Neuronal stem cell (in vitro differentiated cells): Measurements from ENCODE around the gene C1GALT1C1L.
"Not testable (repeated sequence)": the region's sequence is repeated elsewhere in the genome, so short reads cannot be mapped to it uniquely, and the experiment has no call there.

ENCODE experiments used
- DNase-seq: peaks from one replicate; pipeline ENCODE4 v3.0.0-alpha.2; 2013; ENCODE audit warnings: low spot score
- H2AFZ ChIP-seq: one replicate; pipeline ENCODE4 v1.6.1; 2013; ENCODE audit warnings: mild to moderate bottlenecking, low read length, inconsistent platforms
- H2AK5ac ChIP-seq: 2 replicates; pipeline ENCODE4 v1.6.1; 2013; ENCODE audit warnings: low read depth, mild to moderate bottlenecking, inconsistent platforms, low read length, moderate library complexity, mixed read lengths
- H2BK120ac ChIP-seq: 2 replicates; pipeline ENCODE4 v1.6.1; 2013; ENCODE audit warnings: low read depth, mild to moderate bottlenecking, inconsistent platforms, low read length, moderate library complexity, mixed read lengths
- H2BK12ac ChIP-seq: one replicate; pipeline ENCODE4 v1.6.1; 2013; ENCODE audit warnings: low read length, inconsistent platforms
- H2BK15ac ChIP-seq: 2 replicates; pipeline ENCODE4 v1.6.1; 2013; ENCODE audit warnings: mild to moderate bottlenecking, low read length, inconsistent platforms, mixed read lengths
- H2BK5ac ChIP-seq: one replicate; pipeline ENCODE4 v1.6.1; 2013; ENCODE audit warnings: inconsistent platforms, mild to moderate bottlenecking, low read length, moderate library complexity
- H3K14ac ChIP-seq: one replicate; pipeline ENCODE4 v1.6.1; 2013; ENCODE audit warnings: low read length, inconsistent platforms
- H3K18ac ChIP-seq: 2 replicates; pipeline ENCODE4 v1.6.1; 2013; ENCODE audit warnings: low read length, inconsistent platforms
- H3K23ac ChIP-seq: 2 replicates; pipeline ENCODE4 v1.6.1; 2013; ENCODE audit warnings: low read depth, mild to moderate bottlenecking, mixed read lengths, low read length, inconsistent platforms; ENCODE audit not compliant: poor library complexity
- H3K27ac ChIP-seq: replicated peaks from 3 replicates; pipeline ENCODE4 v1.5.1; 2013; ENCODE audit warnings: low read length, inconsistent platforms
- H3K27me3 ChIP-seq, 3 experiments: 2 replicates each; pipeline ENCODE4 v1.6.1; 2013; ENCODE audit warnings: low read length in 3 of 3, mild to moderate bottlenecking in 2 of 3, inconsistent platforms in 1 of 3, low read depth in 1 of 3, mixed read lengths in 1 of 3, moderate library complexity in 1 of 3; ENCODE audit not compliant: control insufficient read depth in 3 of 3, insufficient read depth in 3 of 3
- H3K36me3 ChIP-seq, 2 donors: replicated peaks in 1 of 2; 2 replicates each; pipeline ENCODE4 v1.6.1; 2013; ENCODE audit warnings: low read length in 2 of 2; ENCODE audit not compliant: control insufficient read depth in 2 of 2, insufficient read depth in 2 of 2
- H3K4ac ChIP-seq: 2 replicates; pipeline ENCODE4 v1.6.1; 2013; ENCODE audit warnings: inconsistent platforms, mild to moderate bottlenecking, low read length, moderate library complexity
- H3K4me1 ChIP-seq, 2 donors: 1 replicate in 1 of 2; 2 replicates in 1 of 2; pipeline ENCODE4 v1.6.1; 2013; ENCODE audit warnings: low read length in 2 of 2, low read depth in 1 of 2; ENCODE audit not compliant: control insufficient read depth in 2 of 2, insufficient read depth in 1 of 2
- H3K4me2 ChIP-seq: one replicate; pipeline ENCODE4 v1.6.1; 2013; ENCODE audit warnings: mild to moderate bottlenecking, low read length, inconsistent platforms; ENCODE audit not compliant: insufficient read depth, poor library complexity, severe bottlenecking
- H3K4me3 ChIP-seq, 2 donors: 2 replicates each; pipeline ENCODE4 v1.5.1; 2013; ENCODE audit warnings: low read length in 2 of 2, mild to moderate bottlenecking in 2 of 2, inconsistent platforms in 1 of 2, moderate library complexity in 1 of 2
- H3K79me1 ChIP-seq: one replicate; pipeline ENCODE4 v1.6.1; 2013; ENCODE audit warnings: low read depth, mild to moderate bottlenecking, inconsistent platforms, low read length, moderate library complexity
- H3K9ac ChIP-seq: one replicate; pipeline ENCODE4 v1.6.1; 2013; ENCODE audit warnings: mild to moderate bottlenecking, low read depth, low read length, inconsistent platforms; ENCODE audit not compliant: poor library complexity
- H3K9me3 ChIP-seq, 2 donors: replicated peaks in 1 of 2; 2 replicates each; pipeline versions ENCODE3 to v1.6.1; 2013; ENCODE audit warnings: low read length in 2 of 2, mild to moderate bottlenecking in 2 of 2, inconsistent platforms in 1 of 2, low read depth in 1 of 2, mixed read lengths in 1 of 2, moderate library complexity in 1 of 2; ENCODE audit not compliant: control insufficient read depth in 2 of 2, insufficient read depth in 1 of 2
- H4K8ac ChIP-seq: one replicate; pipeline ENCODE4 v1.6.1; 2013; ENCODE audit warnings: low read depth, mild to moderate bottlenecking, inconsistent platforms, low read length, moderate library complexity
- H4K91ac ChIP-seq: one replicate; pipeline ENCODE4 v1.6.1; 2013; ENCODE audit warnings: low read length, low read depth, mild to moderate bottlenecking, inconsistent platforms; ENCODE audit not compliant: poor library complexity
- WGBS, 2 donors: extraction: QIAGEN DNeasy Blood & Tissue Kit; methylation state at CpG; one replicate each; pipeline ENCODE4 v1.1.7; 2013; ENCODE audit warnings: missing lambda C conversion rate in 2 of 2, mixed read lengths in 1 of 2; ENCODE audit not compliant: insufficient read length in 2 of 2, insufficient replicate concordance in 1 of 2; ENCODE audit errors: extremely low coverage in 2 of 2; 5-methylcytosine and 5-hydroxymethylcytosine counted together

Gene C1GALT1C1L

GRCh38 chr2:43701111-43701510 is 24.9 kb upstream of the C1GALT1C1L start:
- H3K9ac ChIP-seq: no peak overlapping the region
- H4K91ac ChIP-seq: no peak overlapping the region
- no peak overlapping the region for H2BK15ac ChIP-seq
- no peaks in the 10 kb centered on the region for H3K9me3 ChIP-seq
- no peak overlapping the region for H2AK5ac ChIP-seq
- H3K27me3 ChIP-seq: no peaks in the 10 kb centered on the region
- H3K23ac ChIP-seq: no peak overlapping the region
- H3K14ac ChIP-seq: no peak overlapping the region
- no peak overlapping the region for H3K18ac ChIP-seq
- no peak for DNase-seq
- H3K4me1 ChIP-seq: peaks cover 0 to 2% of the 10 kb centered on the region in 2 donors
- no peak overlapping the region for H2BK5ac ChIP-seq
- no peak overlapping the region for H2BK12ac ChIP-seq
- no peak overlapping the region for H3K4me3 ChIP-seq
- no peak overlapping the region for H3K4ac ChIP-seq
- no peak overlapping the region for H3K4me2 ChIP-seq
- no peak overlapping the region for H3K27ac ChIP-seq
- H4K8ac ChIP-seq: no peak overlapping the region
- no peaks in the 10 kb centered on the region for H3K36me3 ChIP-seq
- H2BK120ac ChIP-seq: no peak overlapping the region
- H3K79me1 ChIP-seq: no peaks in the 10 kb centered on the region
- H2AFZ ChIP-seq: no peak overlapping the region

GRCh38 chr2:43699761-43700160 is 23.5 kb upstream of the C1GALT1C1L start:
- Histone ChIP-seq H2BK15ac (no peak overlapping the region), H3K14ac (no peak overlapping the region), H3K9me3 (no peaks in the 10 kb centered on the region), H4K91ac (no peak overlapping the region), H3K9ac (no peak overlapping the region), H2BK5ac (no peak overlapping the region), H2AFZ (no peak overlapping the region), H2BK12ac (no peak overlapping the region), H3K27me3 (no peaks in the 10 kb centered on the region), H4K8ac (no peak overlapping the region), H3K4ac (no peak overlapping the region), H3K79me1 (no peaks in the 10 kb centered on the region), H3K27ac (no peak overlapping the region), H3K4me1 (peaks cover 0 to 2% of the 10 kb centered on the region in 2 donors), H2AK5ac (no peak overlapping the region), H3K23ac (no peak overlapping the region), H3K36me3 (no peaks in the 10 kb centered on the region), H3K18ac (no peak overlapping the region), H3K4me3 (no peak overlapping the region), H2BK120ac (no peak overlapping the region), H3K4me2 (no peak overlapping the region)
- WGBS, 2 donors: no CpG with 5 or more reads among the region's 3 CpGs
- DNase-seq: no peak

GRCh38 chr2:43698140-43698539 is 21.9 kb upstream of the C1GALT1C1L start:
- H2BK15ac ChIP-seq, H3K4me2 ChIP-seq, H4K91ac ChIP-seq, H3K14ac ChIP-seq, H2AFZ ChIP-seq, H3K79me1 ChIP-seq, H2AK5ac ChIP-seq, H4K8ac ChIP-seq, H3K4ac ChIP-seq, H3K36me3 ChIP-seq, H3K4me1 ChIP-seq, H3K18ac ChIP-seq, H3K27me3 ChIP-seq, DNase-seq, H3K23ac ChIP-seq, H2BK120ac ChIP-seq, H3K4me3 ChIP-seq, H3K27ac ChIP-seq, H3K9me3 ChIP-seq, H2BK5ac ChIP-seq, H3K9ac ChIP-seq, H2BK12ac ChIP-seq: not testable (repeated sequence)
- no CpG with 5 or more reads among the region's 6 CpGs for WGBS, 2 donors

GRCh38 chr2:43692428-43692994 is 16.3 kb upstream of the C1GALT1C1L start:
- H2AK5ac ChIP-seq: no peak overlapping the region
- H2BK120ac ChIP-seq: no peak overlapping the region
- no peaks in the 10 kb centered on the region for H3K27me3 ChIP-seq
- no peak overlapping the region for H2BK5ac ChIP-seq
- no peaks in the 10 kb centered on the region for H3K79me1 ChIP-seq
- DNase-seq: no peak
- no peaks in the 10 kb centered on the region for H3K36me3 ChIP-seq
- H3K18ac ChIP-seq: no peak overlapping the region
- WGBS, 2 donors: no CpG with 5 or more reads among the region's 5 CpGs
- H3K4me3 ChIP-seq: no peak overlapping the region
- no peak overlapping the region for H2BK15ac ChIP-seq
- H3K23ac ChIP-seq: no peak overlapping the region
- H3K14ac ChIP-seq: no peak overlapping the region
- no peak overlapping the region for H3K9ac ChIP-seq
- H3K27ac ChIP-seq: no peak overlapping the region
- no peak overlapping the region for H3K4ac ChIP-seq
- H2AFZ ChIP-seq: no peak overlapping the region
- H3K4me1 ChIP-seq: no peaks in the 10 kb centered on the region
- no peak overlapping the region for H4K91ac ChIP-seq
- no peak overlapping the region for H3K4me2 ChIP-seq
- no peak overlapping the region for H4K8ac ChIP-seq
- no peaks in the 10 kb centered on the region for H3K9me3 ChIP-seq
- H2BK12ac ChIP-seq: no peak overlapping the region
